DOHH2 (cell line): Measurements from ENCODE around the gene SOWAHA.

ENCODE experiments used
- H3F3A ChIP-seq: fragments of 200-600 bp; sonication (generic), shearing (Covaris generic); 2 replicates; pipeline ENCODE4 v1.6.0; 2016; ENCODE audit warnings: antibody characterized with exemption, mild to moderate bottlenecking; ENCODE audit not compliant: control insufficient read depth, insufficient read depth
- H3K27ac ChIP-seq: fragments of 200-600 bp; sonication (generic); 2 replicates; pipeline ENCODE4 v1.5.1; 2014; ENCODE audit warnings: low read depth, mild to moderate bottlenecking, low read length, moderate library complexity
- H3K27me3 ChIP-seq: fragments of 200-600 bp; sonication (generic); 2 replicates; pipeline ENCODE4 v1.6.1; 2014; ENCODE audit warnings: mild to moderate bottlenecking, low read length, mixed read lengths; ENCODE audit not compliant: control insufficient read depth
- H3K36me3 ChIP-seq: fragments of 200-600 bp; sonication (generic); 2 replicates; pipeline ENCODE4 v1.6.1; 2014; ENCODE audit warnings: mild to moderate bottlenecking, low read length, moderate library complexity, mixed read lengths; ENCODE audit not compliant: control insufficient read depth
- H3K4me1 ChIP-seq: fragments of 200-600 bp; sonication (generic); 2 replicates; pipeline ENCODE4 v1.6.1; 2014; ENCODE audit warnings: mild to moderate bottlenecking, low read length, mixed read lengths; ENCODE audit not compliant: control insufficient read depth
- H3K4me2 ChIP-seq: fragments of 200-600 bp; sonication (generic); 2 replicates; pipeline ENCODE4 v1.6.0; 2014; ENCODE audit warnings: mild to moderate bottlenecking, low read length, moderate library complexity
- H3K4me3 ChIP-seq: fragments of 200-600 bp; sonication (generic); 2 replicates; pipeline ENCODE4 v1.5.1; 2014; ENCODE audit warnings: mild to moderate bottlenecking, low read length, mixed read lengths
- H3K79me2 ChIP-seq: fragments of 200-600 bp; sonication (generic); 2 replicates; pipeline ENCODE4 v1.6.1; 2014; ENCODE audit warnings: mild to moderate bottlenecking, low read length, mixed read lengths; ENCODE audit not compliant: control insufficient read depth
- H3K9me2 ChIP-seq: fragments of 200-600 bp; sonication (generic); replicated peaks from 2 replicates; pipeline ENCODE4 v1.6.1; 2014; ENCODE audit warnings: mild to moderate bottlenecking, low read length, mixed read lengths; ENCODE audit not compliant: control insufficient read depth
- H3K9me3 ChIP-seq: fragments of 200-600 bp; sonication (generic); 2 replicates; pipeline ENCODE4 v1.6.1; 2014; ENCODE audit warnings: antibody characterized with exemption, low read length, mixed read lengths; ENCODE audit not compliant: control insufficient read depth, insufficient read depth
- H4K20me1 ChIP-seq: fragments of 200-600 bp; sonication (generic); 2 replicates; pipeline ENCODE4 v1.6.0; 2014; ENCODE audit warnings: low read depth, mild to moderate bottlenecking, antibody characterized with exemption, low read length, moderate library complexity; ENCODE audit not compliant: control insufficient read depth, insufficient read depth
- EZH2phosphoT487 ChIP-seq: fragments of 200-600 bp; sonication (generic); IDR thresholded peaks from 2 replicates; pipeline ENCODE4 v1.6.1; 2017; ENCODE audit warnings: borderline replicate concordance, mild to moderate bottlenecking, antibody characterized with exemption, low read length, moderate library complexity, mixed read lengths
- TF ChIP-seq, protein P1 (sequence below): fragments of 200-600 bp; sonication (generic); IDR thresholded peaks from one replicate; pipeline ENCODE4 v1.5.1; 2014; ENCODE audit warnings: antibody characterized with exemption, mild to moderate bottlenecking, low read depth, low read length; ENCODE audit not compliant: poor library complexity, severe bottlenecking

Gene SOWAHA

DNA sequence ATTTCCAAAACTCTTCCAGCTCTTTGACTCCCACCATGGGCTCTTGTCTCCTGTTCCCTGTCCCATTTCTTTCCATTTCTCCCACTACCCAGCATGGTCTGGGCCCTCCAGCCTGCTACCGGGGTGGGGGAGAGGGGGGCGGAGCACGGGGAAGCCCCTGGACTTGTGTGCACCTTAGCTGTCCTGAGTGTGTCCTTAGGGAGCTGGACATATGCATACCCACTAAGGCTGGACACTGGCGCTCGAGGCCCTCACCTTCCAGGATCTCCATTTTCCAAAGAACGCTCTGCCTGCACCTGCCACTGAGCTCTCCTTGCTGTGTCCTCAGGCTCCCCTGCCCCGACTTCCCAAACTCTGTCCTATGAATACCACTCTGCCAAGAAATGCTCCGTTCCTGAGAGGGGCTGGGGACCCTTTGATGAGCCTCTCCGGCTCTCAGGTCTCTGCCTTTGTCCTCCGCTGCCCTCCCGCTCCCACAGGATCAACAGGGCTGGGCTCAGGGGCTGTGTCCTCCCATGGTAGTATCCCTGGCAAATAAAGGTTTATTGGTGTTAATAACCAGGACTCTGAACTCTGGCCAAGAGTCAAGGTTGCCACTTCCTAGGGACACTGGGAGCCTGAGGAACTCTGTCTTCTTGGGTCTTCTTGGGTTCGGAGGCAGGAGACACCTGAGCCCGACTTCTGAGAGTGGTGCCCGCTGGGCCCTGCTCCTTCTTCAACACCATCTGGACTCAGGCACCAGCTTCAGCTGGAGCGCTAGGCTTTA is 18.2 kb downstream of the SOWAHA start:
- TF ChIP-seq, protein P1, sequence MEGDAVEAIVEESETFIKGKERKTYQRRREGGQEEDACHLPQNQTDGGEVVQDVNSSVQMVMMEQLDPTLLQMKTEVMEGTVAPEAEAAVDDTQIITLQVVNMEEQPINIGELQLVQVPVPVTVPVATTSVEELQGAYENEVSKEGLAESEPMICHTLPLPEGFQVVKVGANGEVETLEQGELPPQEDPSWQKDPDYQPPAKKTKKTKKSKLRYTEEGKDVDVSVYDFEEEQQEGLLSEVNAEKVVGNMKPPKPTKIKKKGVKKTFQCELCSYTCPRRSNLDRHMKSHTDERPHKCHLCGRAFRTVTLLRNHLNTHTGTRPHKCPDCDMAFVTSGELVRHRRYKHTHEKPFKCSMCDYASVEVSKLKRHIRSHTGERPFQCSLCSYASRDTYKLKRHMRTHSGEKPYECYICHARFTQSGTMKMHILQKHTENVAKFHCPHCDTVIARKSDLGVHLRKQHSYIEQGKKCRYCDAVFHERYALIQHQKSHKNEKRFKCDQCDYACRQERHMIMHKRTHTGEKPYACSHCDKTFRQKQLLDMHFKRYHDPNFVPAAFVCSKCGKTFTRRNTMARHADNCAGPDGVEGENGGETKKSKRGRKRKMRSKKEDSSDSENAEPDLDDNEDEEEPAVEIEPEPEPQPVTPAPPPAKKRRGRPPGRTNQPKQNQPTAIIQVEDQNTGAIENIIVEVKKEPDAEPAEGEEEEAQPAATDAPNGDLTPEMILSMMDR = no peak
- TF ChIP-seq EZH2phosphoT487 = no peak
- Histone ChIP-seq H3F3A (no peaks in the 10 kb centered on the region), H4K20me1 (no peaks in the 10 kb centered on the region), H3K27ac (no peak overlapping the region), H3K36me3 (no peaks in the 10 kb centered on the region), H3K9me3 (no peaks in the 10 kb centered on the region), H3K9me2 (no peaks in the 10 kb centered on the region), H3K4me1 (peaks cover 4% of the 10 kb centered on the region), H3K79me2 (no peaks in the 10 kb centered on the region), H3K27me3 (peaks cover 49% of the 10 kb centered on the region), H3K4me3 (no peak overlapping the region), H3K4me2 (no peak overlapping the region; the same call in 1 of the 2 replicates)

GRCh38 chr5:132832612-132833011 is 19.5 kb downstream of the SOWAHA start:
- H3K27me3 ChIP-seq = peaks cover 39% of the 10 kb centered on the region
- H3K4me2 ChIP-seq = no peak overlapping the region
- no peak for TF ChIP-seq EZH2phosphoT487
- TF ChIP-seq, protein P1 = no peak
- H3K4me3 ChIP-seq = no peak overlapping the region
- H3K9me3 ChIP-seq = no peaks in the 10 kb centered on the region
- H3K36me3 ChIP-seq = no peaks in the 10 kb centered on the region
- no peaks in the 10 kb centered on the region for H3F3A ChIP-seq
- peaks cover 11% of the 10 kb centered on the region for H3K4me1 ChIP-seq
- H4K20me1 ChIP-seq = no peaks in the 10 kb centered on the region
- no peaks in the 10 kb centered on the region for H3K79me2 ChIP-seq
- H3K9me2 ChIP-seq = no peaks in the 10 kb centered on the region
- no peak overlapping the region for H3K27ac ChIP-seq

DNA sequence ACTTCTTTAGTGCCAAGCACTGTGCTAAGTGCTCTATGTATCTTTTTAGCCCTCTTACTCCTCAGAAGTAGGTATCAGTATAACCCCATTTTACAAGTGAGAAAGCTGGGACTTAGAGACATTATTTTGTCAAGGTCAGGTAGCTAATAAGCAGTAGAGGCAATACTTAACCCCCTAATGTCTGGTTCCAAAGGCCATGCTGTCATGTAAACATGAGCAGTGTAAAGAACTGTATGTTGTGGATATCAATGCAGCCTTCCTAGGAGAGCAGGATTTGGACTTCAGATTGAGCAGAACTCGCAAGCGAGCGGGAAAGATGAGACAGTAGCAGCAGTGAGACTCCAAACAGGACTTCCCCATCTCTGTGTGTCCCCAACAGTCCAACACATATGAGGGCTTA is 21.0 kb downstream of the SOWAHA start:
- no peak overlapping the region for H3K27ac ChIP-seq
- no peaks in the 10 kb centered on the region for H3K9me3 ChIP-seq
- peaks cover 13% of the 10 kb centered on the region for H3K4me1 ChIP-seq
- H3K79me2 ChIP-seq = no peaks in the 10 kb centered on the region
- no peaks in the 10 kb centered on the region for H3K36me3 ChIP-seq
- TF ChIP-seq, protein P1 = no peak
- no peak for TF ChIP-seq EZH2phosphoT487
- no peaks in the 10 kb centered on the region for H4K20me1 ChIP-seq
- no peaks in the 10 kb centered on the region for H3F3A ChIP-seq
- H3K4me2 ChIP-seq = no peak overlapping the region
- peaks cover 24% of the 10 kb centered on the region for H3K27me3 ChIP-seq
- H3K4me3 ChIP-seq = no peak overlapping the region
- no peaks in the 10 kb centered on the region for H3K9me2 ChIP-seq
